ENCODE results near the gene APOA1. TPM values are rescaled to one million over a fixed set of nuclear protein-coding genes. Genes with fewer than 3 reads are reported as not detected.
A peak's percentile ranks its signal among the peaks of the same experiment; 100 is the strongest.
"Not testable (repeated sequence)": the region's sequence is repeated elsewhere in the genome, so short reads cannot be mapped to it uniquely, and the experiment has no call there.

The APOA1 gene
- total RNA-seq, 2 donors from 2014 or later: 0.84 TPM; not detected in 1

DNA sequence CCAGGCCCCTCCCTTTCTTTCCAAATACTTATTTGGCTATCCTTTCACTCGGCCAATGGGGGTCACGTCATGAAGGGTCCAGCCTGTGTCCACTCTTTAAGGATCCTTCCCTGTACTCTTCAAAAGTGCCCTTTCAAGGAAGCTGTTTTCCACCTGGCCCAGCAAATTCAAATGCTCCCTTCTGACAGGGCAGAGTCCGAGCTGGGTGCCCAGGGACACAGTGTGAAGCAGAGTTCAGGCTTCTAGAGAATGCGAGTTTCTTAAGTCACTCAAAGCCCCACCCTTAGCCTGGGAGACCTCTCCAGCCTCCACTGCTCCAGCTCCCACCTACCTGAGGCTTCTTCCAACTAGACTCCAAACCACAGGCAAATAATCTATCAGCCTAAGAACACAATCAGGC is 5.5 kb upstream of the APOA1 start:
- H3K9me3 Mint-ChIP-seq: no peaks in the 10 kb centered on the region
- no peak for ATAC-seq
- H3K36me3 Mint-ChIP-seq: peaks cover 0 to 12% of the 10 kb centered on the region in 2 donors
- no peak for DNase-seq (ENCODE audit: low spot score in 2 of 2)
- H3K27ac Mint-ChIP-seq: peak overlapping the region; percentile 74 to 89

DNA sequence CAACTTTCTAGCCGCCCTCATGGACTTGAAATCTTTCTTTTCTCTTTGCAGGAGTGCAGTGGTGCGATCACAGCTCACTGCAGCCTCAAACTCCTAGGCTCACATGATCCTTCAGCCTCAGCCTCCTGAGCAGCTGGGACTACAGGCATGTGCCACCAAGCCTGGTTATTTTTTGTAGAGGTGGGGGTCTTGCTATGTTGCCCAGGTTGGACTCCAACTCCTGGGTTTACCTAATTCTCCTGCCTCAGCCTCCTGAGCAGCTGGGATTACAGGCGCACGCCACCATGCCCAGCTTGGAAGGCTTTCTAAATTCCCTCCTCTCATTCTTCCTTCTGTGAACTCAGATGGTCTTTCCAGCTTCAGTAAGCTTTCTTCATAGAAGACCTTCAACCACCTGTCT is 4.7 kb upstream of the APOA1 start:
- no peak for ATAC-seq
- no peak for DNase-seq (ENCODE audit: low spot score in 2 of 2)
- H3K9me3 Mint-ChIP-seq: no peaks in the 10 kb centered on the region
- peak overlapping the region; percentile 74 to 82 for H3K27ac Mint-ChIP-seq
- peaks cover 0 to 12% of the 10 kb centered on the region in 2 donors for H3K36me3 Mint-ChIP-seq

DNA sequence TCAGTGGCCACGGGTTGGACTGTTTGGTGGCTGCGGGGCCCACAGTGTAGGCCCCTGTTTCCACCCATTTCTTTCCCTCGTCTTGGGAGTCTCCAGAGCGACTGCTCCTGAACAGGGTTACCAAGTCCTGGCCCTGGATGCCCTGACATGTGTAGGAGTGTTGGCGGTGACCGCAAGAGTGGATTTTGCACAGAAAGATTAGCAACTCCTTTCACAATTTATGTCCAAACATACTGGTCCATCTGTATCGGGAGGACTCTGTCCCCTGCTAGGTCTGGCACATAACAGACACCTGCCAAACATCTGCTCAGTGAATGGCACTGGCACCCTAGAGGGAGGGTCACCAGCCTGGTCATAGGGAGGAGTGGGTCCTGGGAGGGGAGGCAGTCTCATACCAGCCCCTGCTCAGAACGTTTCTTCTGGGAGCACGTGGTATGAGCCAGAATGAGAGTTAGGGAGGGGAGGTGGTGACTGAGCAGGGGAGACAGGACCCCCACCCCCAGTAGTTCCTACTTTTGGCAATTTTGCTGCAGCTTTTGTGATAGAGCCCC is 3.4 kb upstream of the APOA1 start:
- H3K27ac Mint-ChIP-seq: peak overlapping the region in 1 of 2 donors; percentile 29
- DNase-seq (ENCODE audit: low spot score in 2 of 2) (no peak), ATAC-seq (no peak)
- peaks cover 0 to 7% of the 10 kb centered on the region in 2 donors for H3K36me3 Mint-ChIP-seq
- H3K9me3 Mint-ChIP-seq: no peaks in the 10 kb centered on the region

- Mint-ChIP-seq H3K27ac (no peak overlapping the region), H3K36me3 (peaks cover 0 to 6% of the 10 kb centered on the region in 2 donors), H3K9me3 (no peaks in the 10 kb centered on the region)
- DNase-seq (ENCODE audit: low spot score in 2 of 2): no peak
- no peak for ATAC-seq
These were observed 2.9 kb upstream of the APOA1 start for GRCh38 chr11:116840224-116840745.

GRCh38 chr11:116838321-116839084 is 1.1 kb upstream of the APOA1 start:
- Mint-ChIP-seq H3K27ac (no peak overlapping the region), H3K9me3 (no peaks in the 10 kb centered on the region), H3K36me3 (peaks cover 0 to 2% of the 10 kb centered on the region in 2 donors)
- ATAC-seq: no peak
- DNase-seq (ENCODE audit: low spot score in 2 of 2): no peak

- no peaks in the 10 kb centered on the region for H3K9me3 Mint-ChIP-seq
- DNase-seq (ENCODE audit: low spot score in 2 of 2) (no peak), ATAC-seq (no peak)
- no peak overlapping the region for H3K27ac Mint-ChIP-seq
- no peaks in the 10 kb centered on the region for H3K36me3 Mint-ChIP-seq
These were observed 810 bp downstream of the APOA1 start for GRCh38 chr11:116836632-116836991.

DNA sequence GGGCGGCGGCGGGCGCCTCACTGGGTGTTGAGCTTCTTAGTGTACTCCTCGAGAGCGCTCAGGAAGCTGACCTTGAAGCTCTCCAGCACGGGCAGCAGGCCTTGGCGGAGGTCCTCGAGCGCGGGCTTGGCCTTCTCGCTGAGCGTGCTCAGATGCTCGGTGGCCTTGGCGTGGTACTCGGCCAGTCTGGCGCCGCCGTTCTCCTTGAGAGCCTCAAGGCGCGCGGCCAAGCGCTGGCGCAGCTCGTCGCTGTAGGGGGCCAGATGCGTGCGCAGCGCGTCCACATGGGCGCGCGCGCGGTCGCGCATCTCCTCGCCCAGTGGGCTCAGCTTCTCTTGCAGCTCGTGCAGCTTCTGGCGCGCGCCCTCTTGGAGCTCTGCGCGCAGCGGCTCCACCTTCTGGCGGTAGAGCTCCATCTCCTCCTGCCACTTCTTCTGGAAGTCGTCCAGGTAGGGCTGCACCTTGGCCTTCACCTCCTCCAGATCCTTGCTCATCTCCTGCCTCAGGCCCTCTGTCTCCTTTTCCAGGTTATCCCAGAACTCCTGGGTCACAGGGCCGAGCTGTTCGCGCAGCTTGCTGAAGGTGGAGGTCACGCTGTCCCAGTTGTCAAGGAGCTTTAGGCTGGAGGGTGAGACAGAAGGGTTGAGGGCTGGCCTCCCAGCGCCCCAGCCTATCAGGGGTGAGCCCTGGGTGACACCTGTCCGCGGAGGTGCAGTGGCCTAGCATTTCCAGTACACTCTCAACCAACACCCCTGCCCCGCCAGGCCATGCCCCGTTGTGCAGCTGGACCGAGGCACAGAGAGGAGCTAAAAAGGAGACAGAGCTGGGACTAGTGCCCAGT is 1.4 kb downstream of the APOA1 start:
- H3K27ac Mint-ChIP-seq: peak overlapping the region in 1 of 2 donors; percentile 80
- no peaks in the 10 kb centered on the region for H3K9me3 Mint-ChIP-seq

DNA sequence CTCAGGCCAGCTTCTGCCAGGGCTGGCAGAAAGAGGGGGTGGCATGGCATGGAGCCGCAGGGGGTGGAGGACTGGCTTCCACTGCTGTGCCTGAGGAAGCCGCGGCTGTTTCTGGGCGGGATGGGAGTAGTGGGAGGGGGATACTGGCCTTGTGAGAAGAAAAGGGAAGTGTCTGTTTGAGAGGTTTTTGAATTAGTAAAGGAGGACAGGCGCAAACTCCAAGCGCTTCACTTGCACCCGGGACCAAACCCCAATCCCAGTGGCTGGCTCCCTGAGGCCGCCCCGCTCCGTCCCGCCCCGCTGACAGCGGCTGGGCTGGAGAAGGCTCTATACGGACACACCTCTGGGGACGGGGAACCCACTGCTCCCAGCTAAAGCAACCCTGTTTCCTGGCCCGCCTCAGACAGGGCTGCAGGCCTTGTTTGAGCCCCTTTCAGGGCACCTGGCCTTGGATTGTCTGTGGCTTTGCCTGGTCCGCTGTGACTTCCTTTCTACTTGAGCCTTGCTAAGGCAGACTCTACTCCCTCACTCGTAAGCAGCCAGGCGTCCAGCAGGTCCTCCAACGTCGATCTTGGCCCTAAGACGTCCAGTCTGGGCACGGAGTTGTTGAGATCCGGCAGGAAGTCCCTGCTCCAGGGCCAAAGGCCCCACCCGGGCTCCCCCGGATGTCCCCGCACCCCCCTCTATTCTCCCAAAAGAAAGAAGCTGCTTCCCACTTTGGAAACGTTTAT is 2.2 kb downstream of the APOA1 start:
- Mint-ChIP-seq H3K9me3 (no peaks in the 10 kb centered on the region), H3K27ac (peak overlapping the region; percentile 19 to 80), H3K36me3 (no peaks in the 10 kb centered on the region)
- ATAC-seq (peak in 1 of 2 donors; percentile 6), DNase-seq (ENCODE audit: low spot score in 2 of 2) (no peak)

More for the DNA sequence above, 1.4 kb downstream of the APOA1 start:
- DNase-seq (ENCODE audit: low spot score in 2 of 2) (peak; percentile 66 to 79), ATAC-seq (peak; percentile 86 to 90)
- H3K36me3 Mint-ChIP-seq: no peaks in the 10 kb centered on the region

DNA sequence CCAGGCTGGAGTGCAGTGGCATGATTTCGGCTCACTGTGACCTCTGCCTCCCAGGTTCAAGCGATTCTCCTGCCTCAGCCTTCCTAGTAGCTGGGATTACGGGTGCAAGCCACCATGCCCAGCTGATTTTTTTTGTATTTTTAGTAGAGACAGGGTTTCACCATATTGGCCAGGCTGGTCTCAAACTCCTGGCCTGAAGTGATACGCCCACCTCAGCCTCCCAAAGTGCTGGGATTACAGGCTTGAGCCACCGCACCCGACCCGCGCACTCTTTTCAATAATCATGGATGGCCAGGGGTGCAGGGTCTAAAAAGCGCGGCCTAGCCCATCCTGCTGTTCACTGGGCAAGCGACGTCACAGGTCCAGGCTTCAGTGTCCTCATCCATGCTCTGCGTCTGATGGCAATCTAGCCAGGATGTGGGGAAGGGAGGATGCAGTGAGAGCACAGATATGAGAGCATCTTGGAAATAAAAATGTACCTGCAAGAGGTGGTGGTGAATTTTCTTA is 2.8 kb downstream of the APOA1 start:
- peak overlapping the region in 1 of 2 donors; percentile 19 for H3K27ac Mint-ChIP-seq
- ATAC-seq, H3K9me3 Mint-ChIP-seq, H3K36me3 Mint-ChIP-seq: not testable (repeated sequence)
- DNase-seq (ENCODE audit: low spot score in 2 of 2): peak in 1 of 2 donors; percentile 46

GRCh38 chr11:116833816-116834534 is 3.4 kb downstream of the APOA1 start:
- DNase-seq (ENCODE audit: low spot score in 2 of 2) (peak in 1 of 2 donors; percentile 45), ATAC-seq (no peak)
- Mint-ChIP-seq H3K36me3 (no peaks in the 10 kb centered on the region), H3K27ac (peak overlapping the region in 1 of 2 donors; percentile 57), H3K9me3 (no peaks in the 10 kb centered on the region)

GRCh38 chr11:116833491-116833815 is 4.0 kb downstream of the APOA1 start:
- ATAC-seq (no peak), DNase-seq (ENCODE audit: low spot score in 2 of 2) (no peak)
- no peaks in the 10 kb centered on the region for H3K36me3 Mint-ChIP-seq
- H3K27ac Mint-ChIP-seq: no peak overlapping the region
- no peaks in the 10 kb centered on the region for H3K9me3 Mint-ChIP-seq

- peak in 1 of 2 donors; percentile 45 for DNase-seq (ENCODE audit: low spot score in 2 of 2)
- Mint-ChIP-seq H3K9me3 (no peaks in the 10 kb centered on the region), H3K36me3 (no peaks in the 10 kb centered on the region), H3K27ac (no peak overlapping the region)
- ATAC-seq: no peak
These were observed 4.8 kb downstream of the APOA1 start for GRCh38 chr11:116832350-116833290.

DNA sequence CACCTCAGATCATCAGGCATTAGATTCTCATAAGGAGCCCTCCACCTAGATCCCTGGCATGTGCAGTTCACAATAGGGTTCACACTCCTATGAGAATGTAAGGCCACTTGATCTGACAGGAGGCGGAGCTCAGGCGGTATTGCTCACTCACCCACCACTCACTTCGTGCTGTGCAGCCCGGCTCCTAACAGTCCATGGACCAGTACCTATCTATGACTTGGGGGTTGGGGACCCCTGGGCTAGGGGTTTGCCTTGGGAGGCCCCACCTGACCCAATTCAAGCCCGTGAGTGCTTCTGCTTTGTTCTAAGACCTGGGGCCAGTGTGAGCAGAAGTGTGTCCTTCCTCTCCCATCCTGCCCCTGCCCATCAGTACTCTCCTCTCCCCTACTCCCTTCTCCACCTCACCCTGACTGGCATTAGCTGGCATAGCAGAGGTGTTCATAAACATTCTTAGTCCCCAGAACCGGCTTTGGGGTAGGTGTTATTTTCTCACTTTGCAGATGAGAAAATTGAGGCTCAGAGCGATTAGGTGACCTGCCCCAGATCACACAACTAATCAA is 5.6 kb downstream of the APOA1 start:
- ATAC-seq: no peak
- no peaks in the 10 kb centered on the region for H3K9me3 Mint-ChIP-seq
- DNase-seq (ENCODE audit: low spot score in 2 of 2): no peak
- no peaks in the 10 kb centered on the region for H3K36me3 Mint-ChIP-seq
- no peak overlapping the region for H3K27ac Mint-ChIP-seq

DNA sequence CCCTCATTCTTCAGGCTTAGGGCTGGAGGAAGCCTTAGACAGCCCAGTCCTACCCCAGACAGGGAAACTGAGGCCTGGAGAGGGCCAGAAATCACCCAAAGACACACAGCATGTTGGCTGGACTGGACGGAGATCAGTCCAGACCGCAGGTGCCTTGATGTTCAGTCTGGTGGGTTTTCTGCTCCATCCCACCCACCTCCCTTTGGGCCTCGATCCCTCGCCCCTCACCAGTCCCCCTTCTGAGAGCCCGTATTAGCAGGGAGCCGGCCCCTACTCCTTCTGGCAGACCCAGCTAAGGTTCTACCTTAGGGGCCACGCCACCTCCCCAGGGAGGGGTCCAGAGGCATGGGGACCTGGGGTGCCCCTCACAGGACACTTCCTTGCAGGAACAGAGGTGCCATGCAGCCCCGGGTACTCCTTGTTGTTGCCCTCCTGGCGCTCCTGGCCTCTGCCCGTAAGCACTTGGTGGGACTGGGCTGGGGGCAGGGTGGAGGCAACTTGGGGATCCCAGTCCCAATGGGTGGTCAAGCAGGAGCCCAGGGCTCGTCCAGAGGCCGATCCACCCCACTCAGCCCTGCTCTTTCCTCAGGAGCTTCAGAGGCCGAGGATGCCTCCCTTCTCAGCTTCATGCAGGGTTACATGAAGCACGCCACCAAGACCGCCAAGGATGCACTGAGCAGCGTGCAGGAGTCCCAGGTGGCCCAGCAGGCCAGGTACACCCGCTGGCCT is 7.1 kb downstream of the APOA1 start:
- DNase-seq (ENCODE audit: low spot score in 2 of 2) (no peak), ATAC-seq (no peak)
- no peaks in the 10 kb centered on the region for H3K36me3 Mint-ChIP-seq
- H3K9me3 Mint-ChIP-seq: no peaks in the 10 kb centered on the region
- H3K27ac Mint-ChIP-seq: no peak overlapping the region

Data from activated naive CD4-positive, alpha-beta T cell treated with anti-CD3 and anti-CD28 coated beads, Interleukin-2, amount 50 U/mL, for 72 hours (primary cell).